SJCRH30 (cell line): ENCODE data around the gene TOMM22. TPM values are rescaled to one million over a fixed set of nuclear protein-coding genes. Genes with fewer than 3 reads are reported as not detected.

ENCODE experiments used
- DNase-seq, 2 experiments: peaks; one replicate each; pipeline ENCODE4 v3.0.0-alpha.2; 2015 to 2020
- H3K27ac ChIP-seq: fragments of 250-450 bp; sonication (Bioruptor Pico); 2 replicates; pipeline ENCODE4 v1.5.1; 2020; ENCODE audit warnings: mild to moderate bottlenecking, moderate library complexity
- H3K27me3 ChIP-seq: fragments of 250-450 bp; sonication (Bioruptor Pico); 2 replicates; pipeline ENCODE4 v1.5.1; 2020; ENCODE audit warnings: mild to moderate bottlenecking, moderate library complexity
- H3K36me3 ChIP-seq: fragments of 250-450 bp; sonication (Bioruptor Pico); 2 replicates; pipeline ENCODE4 v1.5.1; 2020; ENCODE audit warnings: mild to moderate bottlenecking, moderate library complexity
- H3K4me1 ChIP-seq: fragments of 250-450 bp; sonication (Bioruptor Pico); 2 replicates; pipeline ENCODE4 v1.5.1; 2020; ENCODE audit warnings: mild to moderate bottlenecking, moderate library complexity
- H3K4me3 ChIP-seq: fragments of 250-450 bp; sonication (Bioruptor Pico); 2 replicates; pipeline ENCODE4 v1.5.1; 2020; ENCODE audit warnings: mild to moderate bottlenecking, moderate library complexity
- H3K9me3 ChIP-seq: fragments of 250-450 bp; sonication (Bioruptor Pico); replicated peaks from 2 replicates; pipeline ENCODE4 v1.5.1; 2020; ENCODE audit warnings: mild to moderate bottlenecking, moderate library complexity
- total RNA-seq: library from RNA; depleted of rRNA; stranded (reverse); fragments of >200 nt; shearing (Covaris generic); gene quantifications from 2 replicates; pipeline ENCODE4 v1.2.3, GENCODE V29; 2014

TOMM22 gene
- total RNA-seq, 1 experiment from 2014 or later, result 79.0 TPM

DNA sequence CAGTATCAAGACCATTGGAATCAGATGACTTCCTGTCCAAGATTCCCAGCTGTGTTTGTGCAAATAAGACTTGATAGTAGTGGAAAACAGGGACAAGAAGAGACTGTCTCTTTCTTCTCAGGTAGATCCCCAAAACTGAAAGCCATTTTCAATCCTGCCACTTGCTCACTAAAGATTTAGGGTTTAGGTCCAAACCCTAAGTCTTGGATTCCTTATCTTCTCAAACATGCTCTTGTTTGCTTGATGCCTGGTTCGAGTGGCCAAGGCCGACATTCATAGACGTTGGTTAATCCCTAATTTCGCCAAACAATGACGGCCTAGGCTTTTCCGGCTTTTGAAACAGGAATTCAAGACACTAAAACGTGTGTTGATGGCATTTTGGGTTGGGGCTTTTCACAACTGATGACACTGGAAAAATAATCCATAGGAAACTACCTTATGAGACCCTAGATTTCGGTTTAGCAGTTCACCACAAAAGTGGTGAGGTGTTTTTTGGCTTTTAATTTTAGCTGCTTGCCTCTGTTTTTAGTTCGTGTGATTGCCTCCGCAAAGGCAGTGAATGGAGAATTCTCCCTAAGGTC lies 23.0 kb downstream of the TOMM22 start:
- DNase-seq, result peak in 1 of 2 experiments; percentile 19
- H3K36me3 ChIP-seq, result no peaks in the 10 kb centered on the region
- peak overlapping the region; percentile 8; the same call in 1 of the 2 replicates for H3K27ac ChIP-seq

DNA sequence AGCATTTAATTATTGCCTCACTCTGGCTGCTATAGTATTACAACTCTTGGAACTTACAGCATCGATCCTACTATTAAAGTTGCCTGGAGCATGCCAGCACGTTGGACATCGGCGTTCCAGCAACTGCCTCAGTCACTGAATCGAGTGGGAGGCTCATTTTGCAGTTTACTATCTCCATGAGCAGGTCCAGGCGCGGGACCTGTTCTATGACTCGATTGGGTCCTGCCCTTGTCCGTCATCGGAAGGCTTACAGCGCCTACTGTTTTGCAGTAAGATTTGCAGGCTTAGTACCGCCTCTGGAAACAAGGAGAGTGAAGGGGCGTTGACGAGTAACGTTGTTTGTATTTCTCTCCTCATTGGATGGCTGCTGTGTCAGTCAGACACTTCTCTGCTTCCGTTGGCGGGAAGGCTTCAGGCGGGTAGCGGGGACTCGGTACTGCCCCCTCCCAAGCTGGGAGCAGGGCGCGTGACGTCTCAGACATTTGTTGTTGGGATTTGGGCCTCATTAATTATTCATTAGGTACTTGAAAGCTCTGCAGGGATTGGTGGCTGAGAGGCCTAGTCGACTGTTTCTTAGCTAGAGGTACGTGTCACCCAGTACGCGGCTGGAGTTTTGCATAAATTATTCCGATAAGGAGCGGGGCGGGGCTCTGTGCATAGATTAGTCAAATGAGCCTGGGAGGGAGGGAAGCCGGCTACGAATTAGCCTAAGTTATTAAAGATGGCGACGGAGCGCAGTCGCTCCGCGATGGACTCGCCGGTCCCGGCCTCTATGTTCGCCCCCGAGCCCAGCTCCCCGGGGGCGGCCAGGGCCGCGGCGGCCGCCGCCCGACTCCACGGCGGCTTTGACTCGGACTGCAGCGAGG lies 23.7 kb downstream of the TOMM22 start, which contains the start of gene GTPBP1:
GTPBP1 (plus strand) TSS at position 710 of the 866 bp plus-strand sequence; CDS start at position 722, 12 bp downstream.
- Histone ChIP-seq H3K27me3 (no peaks in the 10 kb centered on the region), H3K4me1 (peaks cover 9% of the 10 kb centered on the region), H3K9me3 (no peaks in the 10 kb centered on the region), H3K4me3 (peak within 1 kb of the TSS; percentile 77), H3K36me3 (no peaks in the 10 kb centered on the region; the same call in 1 of the 2 replicates), H3K27ac (peak within 1 kb of the TSS; percentile 48)
- peak; percentile 99 for DNase-seq

More for the DNA sequence above, 23.0 kb downstream of the TOMM22 start:
- peaks cover 9% of the 10 kb centered on the region for H3K4me1 ChIP-seq
- no peaks in the 10 kb centered on the region for H3K27me3 ChIP-seq
- peak overlapping the region; percentile 45 for H3K4me3 ChIP-seq
- H3K9me3 ChIP-seq, result no peaks in the 10 kb centered on the region

DNA sequence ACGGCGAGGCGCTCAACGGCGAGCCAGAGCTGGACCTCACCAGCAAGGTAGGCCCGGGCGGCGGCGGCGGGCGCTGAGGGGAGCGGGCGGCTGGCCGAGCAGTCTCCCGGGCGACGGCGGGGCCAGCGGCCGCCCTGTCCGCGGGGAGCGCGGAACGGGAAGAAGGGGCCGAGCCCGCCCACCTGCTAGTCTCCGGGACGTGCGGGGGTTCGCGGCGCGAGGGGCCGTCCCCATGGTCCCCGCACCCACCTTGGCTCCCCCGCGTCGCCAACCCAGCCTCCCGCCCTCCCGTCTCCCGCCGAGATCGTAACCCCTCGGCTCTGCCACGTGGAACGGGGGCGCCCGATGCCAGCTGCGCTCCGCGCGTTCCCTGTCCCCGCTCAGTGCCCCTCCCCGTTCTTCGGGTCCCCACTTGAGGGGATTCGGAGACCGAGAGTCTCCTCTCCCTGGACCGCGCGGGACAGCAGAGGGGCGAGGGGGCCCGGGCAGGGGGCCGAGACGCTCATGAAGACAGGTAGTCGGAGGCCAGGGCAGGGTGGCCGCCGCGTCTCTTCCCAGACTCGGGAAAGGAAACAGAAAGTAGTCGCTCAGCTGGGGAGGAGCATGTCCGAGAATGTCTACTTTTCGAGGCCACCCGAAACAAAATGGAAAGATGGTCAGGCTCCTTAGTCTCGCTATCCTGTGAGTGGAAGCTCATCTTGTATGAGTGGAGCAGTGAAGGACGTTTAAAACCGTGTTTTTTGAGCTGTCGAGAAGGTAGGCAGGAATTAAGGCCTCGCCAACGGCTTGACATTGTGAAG lies 24.5 kb downstream of the TOMM22 start:
- Histone ChIP-seq H3K9me3 (no peaks in the 10 kb centered on the region), H3K36me3 (no peaks in the 10 kb centered on the region; the same call in 1 of the 2 replicates)
- peak; percentile 43 to 48 for DNase-seq

DNA sequence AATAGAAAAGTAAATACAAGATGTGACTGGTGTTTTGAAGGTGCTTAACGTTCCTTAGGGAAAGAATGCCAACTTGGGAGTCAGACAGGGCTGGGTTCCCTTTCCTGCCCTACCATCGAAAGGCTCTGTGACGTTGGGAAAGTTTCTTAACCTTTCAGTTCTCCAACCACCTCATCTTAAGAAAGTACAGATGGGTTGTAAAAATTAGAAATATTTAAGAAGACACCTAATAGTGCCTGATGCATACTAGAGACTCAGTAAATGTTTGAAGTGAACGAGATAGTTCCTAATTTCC lies 25.1 kb downstream of the TOMM22 start:
- Histone ChIP-seq H3K9me3 (no peaks in the 10 kb centered on the region), H3K27ac (peak overlapping the region; percentile 48; the same call in 1 of the 2 replicates), H3K36me3 (no peaks in the 10 kb centered on the region; the same call in 1 of the 2 replicates), H3K4me3 (peak overlapping the region; percentile 77), H3K27me3 (no peaks in the 10 kb centered on the region), H3K4me1 (peaks cover 9% of the 10 kb centered on the region)
- no peak for DNase-seq

More for the DNA sequence above, 24.5 kb downstream of the TOMM22 start:
- Histone ChIP-seq H3K4me3 (peak overlapping the region; percentile 77), H3K27ac (peak overlapping the region; percentile 48), H3K4me1 (peaks cover 9% of the 10 kb centered on the region), H3K27me3 (no peaks in the 10 kb centered on the region)

DNA sequence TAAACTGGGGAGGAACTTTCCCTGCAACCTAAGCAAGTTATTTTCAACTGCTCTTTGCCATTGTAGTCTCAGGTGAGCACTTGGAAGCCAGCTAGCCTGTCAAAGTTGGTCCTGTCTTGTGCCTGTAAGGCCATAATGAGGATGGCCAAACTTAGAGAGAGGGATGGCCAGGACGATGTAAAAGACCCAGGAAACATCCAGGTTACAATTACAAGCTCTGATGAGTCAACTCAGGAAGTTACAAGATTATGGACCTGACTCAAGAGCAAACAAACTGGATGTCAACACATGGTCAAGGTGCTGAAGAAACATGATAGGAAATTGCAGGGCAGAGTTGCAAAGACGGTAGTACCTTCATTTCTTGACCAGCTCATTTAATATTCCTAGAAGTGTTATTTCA lies 25.6 kb downstream of the TOMM22 start:
- Histone ChIP-seq H3K36me3 (no peaks in the 10 kb centered on the region; the same call in 1 of the 2 replicates), H3K27ac (no peak overlapping the region), H3K27me3 (no peaks in the 10 kb centered on the region), H3K9me3 (no peaks in the 10 kb centered on the region), H3K4me3 (peak overlapping the region; percentile 77), H3K4me1 (peaks cover 9% of the 10 kb centered on the region)
- DNase-seq, result no peak

DNA sequence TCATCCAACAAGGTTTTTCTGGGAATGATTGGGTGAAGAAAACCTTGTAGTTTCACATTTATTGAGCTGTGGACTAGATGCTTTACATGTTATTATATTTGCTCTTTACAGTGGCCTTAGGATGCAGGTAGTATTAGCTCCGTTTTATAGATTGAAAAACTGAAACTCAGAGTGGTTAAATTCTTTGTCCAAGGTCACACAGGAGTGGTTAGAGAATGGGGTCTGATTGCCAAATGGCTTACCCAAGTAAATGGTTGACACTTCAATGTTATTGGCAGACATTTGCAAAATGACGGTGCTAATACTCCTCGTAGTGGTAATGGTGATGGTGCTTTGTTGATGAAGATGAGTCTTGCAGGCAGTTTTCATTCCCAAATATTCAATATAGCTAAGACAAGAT lies 26.2 kb downstream of the TOMM22 start:
- Histone ChIP-seq H3K4me1 (peaks cover 9% of the 10 kb centered on the region), H3K9me3 (no peaks in the 10 kb centered on the region), H3K27ac (no peak overlapping the region), H3K36me3 (no peaks in the 10 kb centered on the region; the same call in 1 of the 2 replicates), H3K4me3 (no peak overlapping the region), H3K27me3 (no peaks in the 10 kb centered on the region)
- no peak for DNase-seq

DNA sequence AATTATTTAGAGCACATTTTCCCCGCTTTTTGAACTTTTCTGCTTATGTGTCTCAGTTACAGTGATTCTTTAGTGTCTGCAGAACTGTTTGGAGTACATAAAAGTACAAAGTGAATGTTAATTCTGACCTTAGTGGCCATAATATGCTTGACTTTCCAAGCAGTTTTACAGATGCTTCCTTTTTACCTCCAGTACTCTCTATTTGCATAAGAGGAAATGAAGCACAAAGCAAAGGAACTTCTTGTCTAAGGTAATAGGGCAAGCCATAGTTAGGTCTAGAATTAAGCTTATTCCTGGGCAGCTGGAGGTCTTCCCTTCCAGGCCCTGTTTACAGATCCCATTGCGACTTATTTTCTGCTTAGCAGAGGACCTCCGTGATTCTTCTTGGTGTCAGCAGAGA lies 27.5 kb downstream of the TOMM22 start:
- Histone ChIP-seq H3K4me3 (no peak overlapping the region), H3K4me1 (peaks cover 9% of the 10 kb centered on the region), H3K36me3 (no peaks in the 10 kb centered on the region; the same call in 1 of the 2 replicates), H3K9me3 (no peaks in the 10 kb centered on the region), H3K27ac (no peak overlapping the region), H3K27me3 (no peaks in the 10 kb centered on the region)
- no peak for DNase-seq

DNA sequence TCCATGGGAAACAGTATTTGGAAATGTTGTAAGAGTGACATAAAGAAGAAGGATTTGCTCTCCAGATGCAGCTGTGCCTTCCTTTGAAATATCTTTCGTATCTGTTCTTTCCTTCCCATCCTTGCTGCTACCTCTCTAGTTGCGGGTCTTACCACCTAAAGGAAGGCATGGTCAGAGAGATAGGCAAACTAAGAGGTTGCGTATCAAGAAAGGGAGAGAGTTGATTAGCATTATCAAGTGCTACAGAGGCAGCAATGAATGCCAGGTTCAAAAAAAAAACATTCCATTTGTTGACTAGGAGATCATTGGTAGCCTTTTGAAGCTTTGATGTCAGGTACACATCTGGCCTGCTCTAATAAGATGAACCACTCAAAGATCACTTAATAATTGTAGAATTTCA lies 28.6 kb downstream of the TOMM22 start:
- H3K36me3 ChIP-seq, result no peaks in the 10 kb centered on the region; the same call in 1 of the 2 replicates
- H3K27me3 ChIP-seq, result no peaks in the 10 kb centered on the region
- no peaks in the 10 kb centered on the region for H3K9me3 ChIP-seq
- H3K4me1 ChIP-seq, result peaks cover 6% of the 10 kb centered on the region
- no peak for DNase-seq
- no peak overlapping the region for H3K27ac ChIP-seq
- H3K4me3 ChIP-seq, result no peak overlapping the region

DNA sequence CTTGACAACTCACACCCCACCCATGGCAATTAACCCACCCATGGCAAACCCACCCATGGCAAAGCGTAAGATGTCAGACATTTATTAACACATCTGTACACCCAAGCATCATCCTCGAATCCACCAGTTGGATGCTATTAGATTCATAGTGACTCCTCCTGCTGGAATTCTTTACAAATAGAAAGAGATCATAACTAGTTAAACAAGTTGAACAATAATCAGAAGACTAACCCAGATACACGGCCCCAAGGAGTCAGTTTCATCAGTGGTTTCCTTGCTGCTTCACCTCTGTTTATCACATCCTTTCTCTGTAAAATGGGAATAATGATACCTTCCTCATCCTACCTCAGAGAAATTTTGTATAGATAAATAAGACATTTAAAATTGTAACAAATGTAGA lies 29.1 kb downstream of the TOMM22 start:
- DNase-seq, result no peak
- Histone ChIP-seq H3K27me3 (no peaks in the 10 kb centered on the region), H3K9me3 (no peaks in the 10 kb centered on the region), H3K4me3 (no peak overlapping the region), H3K4me1 (peaks cover 6% of the 10 kb centered on the region), H3K27ac (no peak overlapping the region), H3K36me3 (no peaks in the 10 kb centered on the region; the same call in 1 of the 2 replicates)

DNA sequence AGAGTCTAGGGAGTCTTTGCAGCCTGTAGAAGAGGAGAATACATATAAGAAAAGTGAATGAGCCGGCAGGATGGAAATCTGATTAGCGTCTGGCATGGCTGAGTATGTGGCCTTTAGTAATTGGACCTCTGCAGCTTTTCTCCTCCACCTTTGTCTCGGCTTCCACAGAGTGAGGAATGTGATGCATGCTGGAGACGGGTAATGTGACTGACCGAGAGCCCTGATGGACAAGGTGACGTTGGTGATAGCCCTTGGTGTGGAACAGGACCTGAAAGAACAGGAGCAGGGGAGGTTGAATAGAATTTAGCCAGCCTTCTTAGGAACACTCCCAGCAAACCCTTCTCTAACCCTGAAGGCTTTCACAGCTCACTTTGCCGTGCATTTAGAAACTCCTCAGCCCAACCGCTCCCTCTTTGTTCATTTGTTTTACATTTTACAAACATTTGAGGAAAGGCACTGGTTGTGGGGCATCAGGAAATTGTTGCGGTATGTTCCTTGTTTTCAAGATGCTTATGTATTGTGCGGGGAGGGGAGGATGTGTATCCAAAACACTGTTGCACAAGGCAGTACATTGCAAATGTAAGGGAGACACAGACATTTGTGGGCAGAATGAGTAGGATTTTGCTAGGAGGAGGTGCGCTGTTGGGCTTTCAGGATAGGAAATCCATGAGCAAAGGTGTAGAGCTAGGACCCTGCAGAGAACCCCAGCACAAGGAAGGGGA lies 30.9 kb downstream of the TOMM22 start:
- H3K27ac ChIP-seq, result no peak overlapping the region
- H3K4me1 ChIP-seq, result no peaks in the 10 kb centered on the region
- no peaks in the 10 kb centered on the region for H3K27me3 ChIP-seq
- H3K9me3 ChIP-seq, result no peaks in the 10 kb centered on the region
- no peak overlapping the region for H3K4me3 ChIP-seq
- no peaks in the 10 kb centered on the region; the same call in 1 of the 2 replicates for H3K36me3 ChIP-seq
- DNase-seq, result no peak

DNA sequence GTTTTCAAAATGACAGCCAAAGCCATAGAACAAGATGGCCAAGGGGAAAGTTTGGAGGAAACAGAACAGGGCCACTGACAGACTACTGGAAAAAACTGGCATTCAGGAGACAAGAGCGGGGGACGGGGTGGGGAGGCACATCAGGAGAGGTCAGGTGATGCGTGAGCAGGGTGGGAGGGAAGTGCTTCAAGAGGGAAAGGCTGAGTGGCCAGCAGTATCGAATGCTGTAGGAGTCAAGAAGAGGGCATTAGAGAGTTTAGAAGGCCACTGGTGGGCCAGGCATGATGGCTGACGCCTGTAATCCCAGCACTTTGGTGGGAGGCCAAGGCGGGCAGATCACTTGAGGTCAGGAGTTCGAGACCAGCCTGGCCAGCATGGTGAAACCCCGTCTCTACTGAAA lies 32.2 kb downstream of the TOMM22 start:
- DNase-seq, result no peak
- H3K27me3 ChIP-seq, result no peaks in the 10 kb centered on the region
- H3K9me3 ChIP-seq, result no peaks in the 10 kb centered on the region
- H3K36me3 ChIP-seq, result peaks cover 2% of the 10 kb centered on the region; the same call in 1 of the 2 replicates
- no peak overlapping the region for H3K4me3 ChIP-seq
- peaks cover 6% of the 10 kb centered on the region; the same call in 1 of the 2 replicates for H3K4me1 ChIP-seq
- no peak overlapping the region for H3K27ac ChIP-seq

DNA sequence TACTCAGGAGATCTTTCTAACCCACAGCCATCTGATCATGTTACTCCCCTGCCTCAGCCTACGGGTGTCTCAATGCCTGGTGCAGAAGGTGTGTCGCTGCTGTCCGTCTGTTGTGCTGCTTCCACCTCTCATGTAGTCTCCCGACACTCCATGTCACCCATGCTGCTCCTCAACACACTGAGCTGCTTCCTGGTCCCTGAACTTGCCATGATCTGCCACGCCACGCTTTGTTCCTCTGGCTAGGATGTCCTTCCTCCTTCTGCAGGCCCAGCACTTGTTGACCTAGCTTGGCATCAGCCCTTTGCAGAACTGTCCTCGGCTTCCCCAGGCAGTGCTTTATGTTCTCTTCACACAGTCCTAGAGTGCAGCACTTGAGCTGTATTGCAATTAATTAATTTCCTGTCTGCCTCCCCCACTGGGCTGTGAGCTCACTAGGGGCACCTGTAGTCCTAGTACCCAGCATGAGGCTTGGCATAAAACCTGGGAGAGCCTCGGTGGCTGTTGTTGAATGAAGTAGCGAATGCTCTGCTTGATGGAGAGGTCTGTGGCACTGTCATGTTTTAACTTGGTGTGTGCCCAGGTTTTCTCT lies 33.5 kb downstream of the TOMM22 start:
- no peak overlapping the region for H3K27ac ChIP-seq
- H3K4me3 ChIP-seq, result no peak overlapping the region
- H3K36me3 ChIP-seq, result 0 out of 2 replicates have a peak, but pooled peaks cover 2% of the 10 kb centered on the region
- no peaks in the 10 kb centered on the region for H3K27me3 ChIP-seq
- no peaks in the 10 kb centered on the region for H3K9me3 ChIP-seq
- H3K4me1 ChIP-seq, result peaks cover 6% of the 10 kb centered on the region; the same call in 1 of the 2 replicates
- no peak for DNase-seq

DNA sequence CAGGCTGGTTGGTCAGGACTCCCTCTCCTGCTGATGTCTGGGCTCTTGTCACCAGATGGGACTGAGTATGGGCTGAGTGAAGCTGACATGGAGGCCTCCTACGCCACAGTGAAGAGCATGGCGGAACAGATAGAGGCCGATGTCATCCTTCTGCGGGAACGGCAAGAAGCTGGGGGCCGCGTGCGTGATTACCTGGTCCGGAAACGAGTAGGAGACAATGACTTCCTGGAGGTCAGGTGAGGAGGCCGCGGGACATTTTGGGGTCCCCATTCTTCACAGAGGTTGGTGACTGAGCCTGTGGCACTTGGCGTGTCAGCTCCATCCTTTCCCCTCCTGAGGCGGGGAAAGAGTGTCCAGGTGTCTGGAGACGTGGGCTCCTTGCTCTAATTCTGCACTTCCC lies 34.1 kb downstream of the TOMM22 start:
- Histone ChIP-seq H3K4me1 (peaks cover 6% of the 10 kb centered on the region; the same call in 1 of the 2 replicates), H3K9me3 (no peaks in the 10 kb centered on the region), H3K27me3 (no peaks in the 10 kb centered on the region), H3K4me3 (no peak overlapping the region), H3K36me3 (peaks cover 7% of the 10 kb centered on the region; the same call in 1 of the 2 replicates), H3K27ac (no peak overlapping the region)
- DNase-seq, result no peak

DNA sequence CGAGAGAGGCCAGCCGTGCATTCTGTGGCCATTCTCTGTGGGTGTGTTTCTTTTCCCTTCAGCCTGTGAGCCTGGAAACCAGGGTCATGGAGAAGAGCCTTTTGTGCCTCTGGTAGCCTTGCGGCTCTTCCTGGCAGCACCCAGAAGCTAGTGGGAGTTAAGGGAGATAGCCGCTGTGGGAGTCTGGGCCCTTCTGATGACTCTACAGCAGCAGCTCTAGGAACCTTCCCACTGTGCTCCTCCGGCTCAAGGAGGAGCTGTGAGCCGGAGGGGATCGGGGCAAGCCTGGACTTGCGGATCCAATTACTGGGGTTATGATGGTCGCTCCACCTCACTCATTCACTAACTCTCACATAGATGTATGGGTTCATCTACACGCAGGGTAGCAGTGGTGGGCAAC lies 34.5 kb downstream of the TOMM22 start:
- Histone ChIP-seq H3K27ac (no peak overlapping the region), H3K36me3 (peaks cover 8% of the 10 kb centered on the region; the same call in 1 of the 2 replicates), H3K27me3 (no peaks in the 10 kb centered on the region), H3K9me3 (no peaks in the 10 kb centered on the region), H3K4me1 (peaks cover 6% of the 10 kb centered on the region; the same call in 1 of the 2 replicates), H3K4me3 (no peak overlapping the region)
- DNase-seq, result no peak
